ENCODE measurements around the gene ERBB4.
A peak's percentile ranks its signal among the peaks of the same experiment; 100 is the strongest.

Gene ERBB4

DNA sequence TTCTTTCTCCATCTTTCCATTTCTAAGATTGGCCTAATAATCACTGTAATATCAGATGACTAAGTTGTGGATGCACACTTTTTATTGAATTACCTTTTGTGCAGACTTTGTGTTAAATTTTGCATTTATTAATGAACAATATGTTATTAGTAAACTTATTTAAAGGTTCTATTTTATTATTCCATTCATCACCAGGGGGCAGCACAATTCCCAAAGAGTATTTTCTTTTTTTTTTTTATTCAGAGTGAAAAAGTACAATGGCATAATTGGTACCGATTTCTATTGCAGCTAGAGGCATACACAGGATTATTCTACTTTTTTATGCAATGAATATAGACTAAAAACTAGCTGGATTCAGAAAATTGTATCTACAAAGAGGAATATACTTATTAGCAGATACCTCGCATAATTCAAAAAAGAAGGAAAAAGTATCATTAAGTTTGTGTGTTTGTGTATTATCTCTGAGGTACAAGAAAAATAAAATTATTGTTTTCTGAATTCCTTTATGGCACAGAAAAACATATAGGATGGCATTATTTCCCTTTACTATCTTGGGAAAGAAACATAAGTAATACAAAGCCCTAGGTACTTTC lies 390.6 kb downstream of the ERBB4 start:
- FAIRE-seq (no peak), DNase-seq (ENCODE audit: insufficient read length, low spot score) (no peak)
- TF ChIP-seq POLR2A (IDR thresholded peaks at IDR 0.05; ENCODE audit: low read depth, low read length) = no peak

DNA sequence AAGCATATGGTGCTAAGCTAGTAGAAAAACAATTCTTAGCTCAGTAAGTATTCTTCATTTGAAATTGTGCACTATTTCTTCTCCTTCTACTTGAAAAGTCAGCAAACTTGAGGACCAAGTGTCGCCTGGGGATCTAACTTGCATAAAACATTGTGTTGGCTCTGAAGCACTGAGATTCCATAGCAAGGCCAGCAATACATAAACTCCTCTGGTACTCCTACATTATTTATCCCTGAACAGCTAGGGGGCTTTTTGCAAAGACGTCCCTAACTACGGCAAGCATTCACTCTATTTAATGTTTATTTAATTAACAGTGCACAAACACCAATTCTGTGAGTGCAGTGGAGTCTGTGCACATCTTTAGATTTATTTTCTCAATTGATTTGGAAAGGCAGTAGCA lies 392.2 kb downstream of the ERBB4 start:
- no peak for DNase-seq (ENCODE audit: insufficient read length, low spot score)
- FAIRE-seq = no peak
- no peak for TF ChIP-seq POLR2A (IDR thresholded peaks at IDR 0.05; ENCODE audit: low read depth, low read length)

DNA sequence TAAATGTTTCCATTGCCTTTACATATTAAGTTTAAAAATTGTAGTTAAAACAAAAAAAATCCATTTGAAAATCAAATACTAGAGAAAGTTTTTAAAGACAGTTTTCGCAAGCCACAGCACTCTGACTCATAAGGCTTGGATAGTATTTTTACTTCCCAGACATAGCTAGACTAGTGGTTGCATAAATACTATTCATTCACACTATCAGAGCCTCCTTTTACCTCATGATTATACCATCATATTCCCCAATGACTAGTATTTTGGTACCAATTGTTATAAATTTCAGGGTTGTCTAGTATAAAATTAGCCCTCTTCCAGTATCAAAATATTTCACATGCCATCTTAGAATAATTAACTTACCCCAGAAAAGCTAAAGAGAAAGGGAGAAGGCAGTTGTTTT lies 393.5 kb downstream of the ERBB4 start:
- no peak for TF ChIP-seq POLR2A (IDR thresholded peaks at IDR 0.05; ENCODE audit: low read depth, low read length)
- no peak for DNase-seq (ENCODE audit: insufficient read length, low spot score)
- peak; percentile 33 for FAIRE-seq

DNA sequence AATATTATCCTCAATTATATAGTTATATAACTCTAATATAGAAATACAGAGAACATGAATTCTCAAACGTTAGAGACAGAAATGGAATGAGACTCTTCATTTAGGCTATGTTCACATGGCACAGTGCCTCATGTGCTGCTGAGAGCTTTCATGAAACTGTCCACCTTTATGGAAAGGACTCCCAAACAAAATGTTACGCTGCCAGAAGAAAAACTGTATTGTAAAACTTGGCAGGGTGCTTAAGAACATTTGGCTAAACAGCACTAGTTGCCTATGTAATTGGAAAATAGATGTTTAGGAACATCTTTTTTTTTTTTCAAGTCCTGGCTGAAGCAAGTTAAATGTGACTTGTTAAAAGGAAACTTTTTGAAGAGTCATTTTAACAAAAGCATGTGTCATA lies 396.0 kb downstream of the ERBB4 start:
- no peak for TF ChIP-seq POLR2A (IDR thresholded peaks at IDR 0.05; ENCODE audit: low read depth, low read length)
- FAIRE-seq (no peak), DNase-seq (ENCODE audit: insufficient read length, low spot score) (no peak)

DNA sequence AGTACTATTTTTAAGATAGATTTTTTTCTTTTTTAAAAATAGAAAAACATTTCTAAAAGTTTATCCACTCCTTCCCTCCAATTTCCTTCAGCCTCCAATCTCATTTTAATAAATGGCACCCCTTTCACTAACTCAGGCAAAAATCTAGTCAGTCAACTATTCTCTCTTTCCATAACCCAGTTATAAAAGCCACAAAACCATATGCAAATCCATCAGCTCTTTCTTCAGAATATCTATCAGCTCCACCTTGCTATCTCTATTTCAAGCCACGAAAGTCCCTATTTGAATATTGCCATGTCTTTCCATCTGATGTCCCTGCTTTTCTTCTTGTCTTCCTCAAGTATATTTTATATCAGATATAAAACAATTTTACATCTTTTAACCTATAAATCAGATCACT lies 397.1 kb downstream of the ERBB4 start:
- TF ChIP-seq POLR2A (IDR thresholded peaks at IDR 0.05; ENCODE audit: low read depth, low read length) = no peak
- FAIRE-seq (no peak), DNase-seq (ENCODE audit: insufficient read length, low spot score) (no peak)

DNA sequence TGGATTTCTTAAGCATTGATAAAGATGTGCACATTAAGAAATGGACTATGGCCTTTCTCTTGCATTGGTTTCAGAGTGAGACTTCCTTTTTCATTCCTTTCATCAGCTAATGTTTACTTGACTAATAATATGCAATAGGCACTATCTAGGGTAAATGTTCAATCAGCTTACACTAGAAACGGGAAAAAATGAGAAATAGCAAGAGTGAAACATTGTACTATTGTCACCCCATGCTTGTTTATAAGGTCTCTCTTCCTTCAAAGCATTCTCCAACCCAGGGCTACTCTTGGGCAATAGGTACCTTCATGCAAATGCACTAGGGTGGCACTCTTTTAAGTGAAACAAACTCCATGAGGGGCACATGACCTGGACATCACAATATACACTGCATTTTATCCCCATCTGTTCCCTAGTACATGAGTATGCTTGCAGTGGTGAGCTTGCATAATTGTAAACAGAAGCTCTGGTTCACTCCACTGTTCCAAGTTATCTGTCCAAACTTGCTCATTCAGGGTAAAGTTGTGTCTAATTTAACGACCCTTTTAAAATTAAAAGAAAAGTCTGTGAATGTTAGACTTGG lies 402.3 kb downstream of the ERBB4 start:
- FAIRE-seq = no peak
- DNase-seq (ENCODE audit: insufficient read length, low spot score) = no peak
- no peak for TF ChIP-seq POLR2A (IDR thresholded peaks at IDR 0.05; ENCODE audit: low read depth, low read length)

DNA sequence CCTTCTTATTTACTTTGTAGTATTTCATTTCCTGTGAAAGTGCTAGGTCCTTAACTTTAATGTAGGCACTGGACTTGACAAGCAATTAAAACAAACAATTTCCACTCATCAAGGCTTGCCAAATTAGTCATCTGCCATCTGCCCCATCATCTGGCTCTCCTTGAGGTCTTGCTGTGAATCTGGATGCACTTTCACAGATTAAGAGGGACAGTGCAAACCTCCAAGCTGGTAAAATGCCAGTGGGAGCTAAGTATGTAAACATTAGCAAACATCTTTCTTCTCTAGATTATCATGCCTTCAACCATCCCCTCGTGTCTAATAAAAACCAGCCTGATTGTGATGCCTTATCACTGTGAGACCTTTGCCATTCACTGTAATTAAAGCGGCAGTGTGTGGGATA lies 402.9 kb downstream of the ERBB4 start:
- no peak for DNase-seq (ENCODE audit: insufficient read length, low spot score)
- FAIRE-seq = no peak
- no peak for TF ChIP-seq POLR2A (IDR thresholded peaks at IDR 0.05; ENCODE audit: low read depth, low read length)

DNA sequence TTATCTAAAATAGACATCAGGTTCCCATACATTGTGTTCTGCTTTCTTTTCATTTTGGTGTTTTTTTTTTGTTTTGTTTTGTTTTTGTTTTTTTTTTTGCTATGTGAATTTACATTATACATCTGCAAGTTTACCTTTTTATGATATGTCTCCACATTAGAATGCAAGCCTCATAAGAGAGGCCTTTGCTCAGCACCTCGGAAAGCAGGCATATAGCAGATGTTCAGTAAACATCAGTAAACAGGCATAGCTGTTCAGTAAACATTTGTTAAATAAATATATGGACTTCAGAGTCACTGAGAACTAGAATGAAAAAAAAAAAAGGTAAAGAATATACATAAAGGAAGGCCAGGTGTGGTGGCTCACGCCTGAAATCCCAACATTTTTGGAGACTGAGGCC lies 405.3 kb downstream of the ERBB4 start:
- no peak for TF ChIP-seq POLR2A (IDR thresholded peaks at IDR 0.05; ENCODE audit: low read depth, low read length)
- FAIRE-seq (no peak), DNase-seq (ENCODE audit: insufficient read length, low spot score) (no peak)

DNA sequence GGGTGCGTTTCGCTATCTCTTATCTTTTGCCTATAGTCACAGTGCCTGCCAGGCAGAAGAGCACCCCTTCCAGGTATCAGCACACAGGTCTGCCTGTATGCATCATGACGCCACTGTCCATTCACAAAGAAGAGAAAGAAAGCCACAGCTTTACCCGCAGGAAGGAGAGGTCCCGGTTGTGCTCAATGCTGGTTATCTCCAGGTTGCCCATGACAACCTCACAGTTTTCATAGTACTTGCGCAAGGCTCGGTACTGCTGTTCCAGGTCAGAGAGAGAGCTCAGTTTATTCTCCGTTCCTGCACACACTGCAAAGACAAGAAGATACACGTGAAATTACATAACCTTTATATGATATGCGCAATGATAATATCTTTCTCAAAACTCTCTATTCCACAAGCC lies 414.0 kb downstream of the ERBB4 start:
- FAIRE-seq (no peak), DNase-seq (ENCODE audit: insufficient read length, low spot score) (peak; percentile 4)
- TF ChIP-seq POLR2A (IDR thresholded peaks at IDR 0.05; ENCODE audit: low read depth, low read length) = no peak

DNA sequence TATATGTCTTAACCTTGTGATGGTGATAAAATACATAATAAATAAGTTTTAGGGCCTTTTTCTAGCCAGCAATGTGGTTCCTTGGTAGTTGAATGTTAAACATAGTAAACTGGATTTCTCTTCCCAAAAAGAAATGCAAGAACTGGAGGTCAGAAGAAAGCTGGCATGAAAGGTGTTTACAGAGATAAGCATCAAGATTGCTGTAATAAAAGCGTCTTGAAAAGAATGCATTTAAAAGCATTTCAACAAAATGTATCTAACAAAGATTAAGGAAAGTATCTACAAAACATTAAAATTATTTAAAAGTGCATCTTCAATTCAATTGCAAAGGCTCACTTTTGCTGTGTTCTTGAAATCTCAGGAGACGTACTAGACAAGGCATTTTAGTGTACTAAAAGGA lies 419.0 kb downstream of the ERBB4 start:
- FAIRE-seq (no peak), DNase-seq (ENCODE audit: insufficient read length, low spot score) (no peak)
- TF ChIP-seq POLR2A (IDR thresholded peaks at IDR 0.05; ENCODE audit: low read depth, low read length) = no peak

DNA sequence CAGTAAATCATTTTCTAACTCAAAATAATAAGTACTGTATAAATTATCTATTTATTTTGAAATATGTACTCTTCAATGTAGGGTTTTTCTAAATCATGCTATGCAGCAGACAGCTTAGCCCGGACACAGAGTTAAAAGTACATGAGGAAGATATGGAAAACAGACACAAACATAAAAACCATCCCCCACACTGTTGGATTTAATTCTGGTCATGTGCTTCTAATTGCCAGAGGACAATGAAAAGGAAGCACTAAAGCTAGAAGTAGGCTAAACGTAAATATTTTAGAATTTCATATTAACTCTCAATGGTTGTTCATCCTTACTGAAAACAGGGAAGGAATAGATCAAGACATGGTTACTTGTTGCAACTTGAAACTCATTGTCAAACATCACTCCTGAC lies 420.7 kb downstream of the ERBB4 start:
- no peak for TF ChIP-seq POLR2A (IDR thresholded peaks at IDR 0.05; ENCODE audit: low read depth, low read length)
- DNase-seq (ENCODE audit: insufficient read length, low spot score) (no peak), FAIRE-seq (no peak)

DNA sequence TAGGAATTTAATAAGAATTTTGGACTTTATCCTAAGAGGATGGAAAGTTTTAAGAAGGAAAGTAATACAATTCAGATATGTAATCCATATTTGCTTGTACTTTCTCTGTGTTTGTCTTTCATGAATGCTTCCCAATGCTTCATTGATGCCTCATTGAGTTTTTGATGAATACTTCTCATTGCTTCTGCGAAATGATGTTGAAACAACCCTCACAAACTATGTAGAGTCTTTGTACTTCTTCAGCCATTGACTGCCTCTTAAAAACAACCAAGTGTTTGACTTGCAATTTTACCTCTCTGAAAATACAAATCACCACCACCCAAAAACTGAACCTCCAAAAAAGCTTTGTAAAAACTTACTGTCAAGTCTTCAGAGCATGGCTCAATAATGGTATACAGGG lies 424.1 kb downstream of the ERBB4 start:
- FAIRE-seq (no peak), DNase-seq (ENCODE audit: insufficient read length, low spot score) (no peak)
- TF ChIP-seq POLR2A (IDR thresholded peaks at IDR 0.05; ENCODE audit: low read depth, low read length) = no peak

DNA sequence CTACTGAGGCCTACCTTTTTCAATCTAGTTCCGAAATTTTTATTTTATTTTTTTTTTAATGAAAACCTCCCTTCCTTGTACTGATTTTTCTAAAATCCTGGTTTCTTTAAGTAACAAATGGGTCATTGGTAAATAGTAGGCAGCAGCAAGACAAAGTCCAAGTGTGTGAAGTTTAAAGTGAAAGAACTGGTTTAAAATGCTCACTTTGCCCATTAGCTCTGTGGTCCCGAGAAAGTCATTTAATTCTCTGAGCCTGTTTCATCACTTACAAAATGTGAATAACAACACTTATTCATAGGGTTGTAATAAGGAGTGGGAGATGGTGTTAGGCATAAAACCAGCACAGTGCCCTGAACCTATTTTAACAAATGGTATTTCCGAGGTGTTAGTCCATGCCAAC lies 426.2 kb downstream of the ERBB4 start:
- TF ChIP-seq POLR2A (IDR thresholded peaks at IDR 0.05; ENCODE audit: low read depth, low read length) = no peak
- DNase-seq (ENCODE audit: insufficient read length, low spot score) (no peak), FAIRE-seq (no peak)

DNA sequence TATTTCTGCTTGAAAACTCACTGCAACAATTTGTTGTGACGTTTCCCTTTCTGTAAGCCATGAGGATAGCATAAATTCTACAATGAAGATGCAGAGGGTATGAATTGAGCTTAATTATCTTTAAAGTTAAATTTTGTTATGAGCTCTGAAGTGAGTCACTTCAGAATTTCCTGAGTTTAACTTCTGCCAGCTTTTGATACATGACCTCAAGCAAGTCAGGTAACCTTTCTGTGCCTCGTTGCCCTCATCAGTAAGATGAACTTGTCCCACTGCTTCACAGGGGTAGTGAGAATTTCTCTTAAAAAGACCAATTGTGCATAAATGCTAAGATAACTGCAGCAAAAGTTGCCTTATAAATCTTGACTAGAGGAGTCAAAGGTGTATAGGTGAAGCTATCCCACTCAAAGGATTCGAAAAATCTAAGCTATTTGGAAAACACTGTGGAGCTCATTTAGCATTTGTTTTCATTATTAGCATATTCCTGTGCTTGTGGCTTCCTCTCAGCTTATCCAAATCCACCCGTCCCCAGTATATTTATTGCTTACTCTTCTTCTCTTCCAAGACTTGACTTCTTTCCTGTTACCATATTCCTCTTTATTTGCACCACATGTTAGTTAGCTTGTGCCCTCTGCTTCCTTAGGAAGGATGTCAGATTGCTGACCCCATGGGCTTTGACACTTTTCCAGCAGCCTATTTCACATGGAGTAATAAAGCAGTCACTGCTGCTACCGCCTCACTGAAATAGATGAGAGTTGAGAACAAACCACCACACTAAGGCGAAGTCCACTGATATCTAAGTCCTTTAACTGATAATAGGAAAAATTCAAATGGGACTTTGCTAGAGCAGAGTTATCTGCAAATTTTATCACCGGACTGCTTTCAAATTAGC lies 428.6 kb downstream of the ERBB4 start:
- DNase-seq (ENCODE audit: insufficient read length, low spot score) (no peak), FAIRE-seq (no peak)
- no peak for TF ChIP-seq POLR2A (IDR thresholded peaks at IDR 0.05; ENCODE audit: low read depth, low read length)

DNA sequence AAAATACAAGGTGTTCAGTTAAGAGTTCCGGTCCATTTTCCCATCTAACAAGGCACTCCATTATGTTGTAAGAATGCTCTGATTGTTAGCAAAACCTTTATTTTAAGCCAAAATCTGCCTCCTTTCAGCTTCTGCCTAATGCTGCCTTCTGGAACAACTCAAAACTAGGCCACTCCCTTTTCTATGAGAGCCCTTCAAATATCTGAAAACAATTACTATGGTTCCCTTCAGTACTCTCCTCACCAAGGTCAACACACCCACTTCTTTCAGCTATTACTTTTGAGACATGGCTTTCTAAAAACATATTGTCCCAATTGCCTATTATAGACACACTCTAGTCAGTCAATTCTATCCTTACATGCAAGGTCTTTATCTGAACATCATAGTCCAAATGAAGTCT lies 429.4 kb downstream of the ERBB4 start:
- no peak for TF ChIP-seq POLR2A (IDR thresholded peaks at IDR 0.05; ENCODE audit: low read depth, low read length)
- DNase-seq (ENCODE audit: insufficient read length, low spot score) = no peak
- FAIRE-seq = no peak

Data from H54 (cell line).